Ectodermal cell (in vitro differentiated cells): ENCODE measurements around the gene COMMD1.

Experiments
- H3K27ac ChIP-seq: 2 replicates; pipeline ENCODE4 v1.7.0; 2013; ENCODE audit warnings: mild to moderate bottlenecking, low read depth, low read length; ENCODE audit not compliant: insufficient read depth, poor library complexity, severe bottlenecking
- H3K27me3 ChIP-seq: 2 replicates; pipeline ENCODE4 v1.7.0; 2013; ENCODE audit warnings: mild to moderate bottlenecking, low read length; ENCODE audit not compliant: insufficient read depth, control insufficient read depth, poor library complexity, severe bottlenecking
- H3K36me3 ChIP-seq: one replicate; pipeline ENCODE4 v1.7.0; 2013; ENCODE audit warnings: low read length; ENCODE audit not compliant: control insufficient read depth, insufficient read depth
- H3K4me1 ChIP-seq: one replicate; pipeline ENCODE4 v1.7.0; 2013; ENCODE audit warnings: low read length; ENCODE audit not compliant: control insufficient read depth, insufficient read depth
- H3K4me3 ChIP-seq: 2 replicates; pipeline ENCODE4 v1.7.0; 2013; ENCODE audit warnings: low read depth, low read length, control low read depth; ENCODE audit not compliant: insufficient read depth
- H3K9me3 ChIP-seq: 2 replicates; pipeline ENCODE4 v1.7.0; 2013; ENCODE audit warnings: mild to moderate bottlenecking, low read length, moderate library complexity; ENCODE audit not compliant: control insufficient read depth
- WGBS, 2 experiments: methylation state at CpG; one replicate each; pipeline ENCODE4 v1.1.7; 2013; ENCODE audit warnings: missing lambda C conversion rate in 2 of 2; 5-methylcytosine and 5-hydroxymethylcytosine counted together

Gene COMMD1

DNA sequence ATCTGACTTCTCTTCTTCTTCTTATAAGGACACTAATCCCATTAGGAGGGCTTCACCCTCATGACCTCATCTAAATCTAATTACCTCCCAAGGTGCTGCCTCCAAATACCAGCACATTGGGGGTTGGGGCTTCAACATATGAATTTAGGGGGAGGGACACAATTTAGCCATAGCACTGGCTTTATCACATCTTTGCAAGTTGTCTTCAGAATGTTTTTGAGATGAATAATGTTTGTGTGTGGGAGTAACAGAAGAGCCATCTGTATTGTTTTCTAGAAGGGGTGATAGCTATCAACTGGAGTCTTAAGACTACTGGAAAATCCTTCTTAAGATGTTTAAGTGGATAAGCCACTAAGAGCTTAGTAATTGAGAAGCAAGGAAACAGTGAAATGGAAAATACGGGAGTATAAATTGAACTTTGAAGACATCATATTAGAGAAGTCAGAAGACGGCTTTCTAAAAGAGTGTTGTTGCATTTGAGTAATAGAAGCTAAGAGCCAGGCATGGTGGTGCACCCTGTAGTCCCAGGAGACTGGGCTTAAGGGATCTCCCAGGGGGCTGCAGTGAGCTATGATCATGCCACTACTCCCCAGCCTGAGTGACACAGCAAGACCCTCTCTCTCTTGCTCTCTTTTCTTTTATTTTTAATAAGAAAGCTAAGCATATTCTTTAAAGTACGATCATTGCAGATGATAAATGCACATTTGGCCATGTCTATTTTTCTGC is 257.8 kb downstream of the COMMD1 start:
- no peak overlapping the region for H3K27ac ChIP-seq
- H3K36me3 ChIP-seq, result no peaks in the 10 kb centered on the region
- 88 to 89% methylated on average over 2 to 3 of the region's 3 CpGs for WGBS, 2 experiments
- no peak overlapping the region for H3K4me3 ChIP-seq
- H3K4me1 ChIP-seq, result peaks cover 16% of the 10 kb centered on the region
- no peaks in the 10 kb centered on the region for H3K9me3 ChIP-seq
- H3K27me3 ChIP-seq, result no peaks in the 10 kb centered on the region

- H3K4me3 ChIP-seq, result no peak overlapping the region
- H3K36me3 ChIP-seq, result no peaks in the 10 kb centered on the region
- peaks cover 16% of the 10 kb centered on the region for H3K4me1 ChIP-seq
- H3K27ac ChIP-seq, result no peak overlapping the region
- WGBS, 2 experiments, result 65% methylated on average over 2 of the region's 2 CpGs
- H3K27me3 ChIP-seq, result no peaks in the 10 kb centered on the region
- no peaks in the 10 kb centered on the region for H3K9me3 ChIP-seq
Measured at GRCh38 chr2:62163834-62164233, 258.4 kb downstream of the COMMD1 start.

DNA sequence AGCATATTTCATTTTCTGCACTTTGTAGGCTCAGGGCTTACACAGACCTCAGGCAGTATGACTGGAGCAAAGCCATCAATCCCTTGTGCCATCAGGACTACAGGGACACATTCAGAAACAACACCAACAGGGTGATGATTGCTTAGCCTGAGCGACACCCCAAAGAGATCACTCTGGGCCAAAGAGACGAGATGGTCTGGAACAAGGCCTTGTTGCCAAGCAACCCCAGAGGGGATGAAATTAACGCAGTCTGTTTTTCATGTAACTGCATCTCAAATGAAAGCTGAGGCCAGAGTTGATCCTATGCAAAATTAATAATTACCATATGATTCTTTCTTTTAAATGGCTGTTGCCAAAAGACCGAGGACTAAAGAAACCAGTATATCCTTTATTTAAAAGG is 270.3 kb downstream of the COMMD1 start:
- H3K27ac ChIP-seq, result no peak overlapping the region
- H3K36me3 ChIP-seq, result no peaks in the 10 kb centered on the region
- H3K4me1 ChIP-seq, result peaks cover 3% of the 10 kb centered on the region
- H3K4me3 ChIP-seq, result no peak overlapping the region
- H3K27me3 ChIP-seq, result no peaks in the 10 kb centered on the region
- 71 to 77% methylated on average over 3 to 4 of the region's 4 CpGs for WGBS, 2 experiments
- H3K9me3 ChIP-seq, result no peaks in the 10 kb centered on the region

DNA sequence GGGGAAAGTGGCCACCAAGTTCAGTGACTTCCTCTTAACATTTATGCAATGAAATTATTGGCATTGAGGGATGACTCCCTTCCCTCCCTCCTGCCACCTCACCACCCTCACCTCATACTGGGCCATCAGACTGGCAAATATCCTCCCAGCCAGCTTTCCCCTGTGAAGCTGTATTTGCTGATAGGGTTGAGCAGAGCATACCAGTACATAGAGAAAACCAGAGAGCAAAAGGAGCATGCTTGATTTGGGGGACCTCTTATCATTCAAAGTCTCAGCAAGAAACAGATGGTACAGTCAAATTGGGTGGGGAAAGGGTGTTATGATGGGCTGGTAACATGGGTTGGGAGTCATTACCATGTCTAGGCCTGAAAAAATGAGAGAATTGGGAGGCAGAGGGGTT is 271.3 kb downstream of the COMMD1 start:
- Histone ChIP-seq H3K4me1 (peaks cover 7% of the 10 kb centered on the region), H3K27ac (no peak overlapping the region), H3K27me3 (no peaks in the 10 kb centered on the region), H3K36me3 (no peaks in the 10 kb centered on the region), H3K9me3 (no peaks in the 10 kb centered on the region), H3K4me3 (no peak overlapping the region)

GRCh38 chr2:62177392-62178049 is 272.0 kb downstream of the COMMD1 start:
- no peaks in the 10 kb centered on the region for H3K27me3 ChIP-seq
- peaks cover 11% of the 10 kb centered on the region for H3K4me1 ChIP-seq
- H3K27ac ChIP-seq, result no peak overlapping the region
- H3K9me3 ChIP-seq, result no peaks in the 10 kb centered on the region
- WGBS, 2 experiments, result 92 to 99% methylated on average over 4 of the region's 4 CpGs
- no peak overlapping the region for H3K4me3 ChIP-seq
- H3K36me3 ChIP-seq, result no peaks in the 10 kb centered on the region

DNA sequence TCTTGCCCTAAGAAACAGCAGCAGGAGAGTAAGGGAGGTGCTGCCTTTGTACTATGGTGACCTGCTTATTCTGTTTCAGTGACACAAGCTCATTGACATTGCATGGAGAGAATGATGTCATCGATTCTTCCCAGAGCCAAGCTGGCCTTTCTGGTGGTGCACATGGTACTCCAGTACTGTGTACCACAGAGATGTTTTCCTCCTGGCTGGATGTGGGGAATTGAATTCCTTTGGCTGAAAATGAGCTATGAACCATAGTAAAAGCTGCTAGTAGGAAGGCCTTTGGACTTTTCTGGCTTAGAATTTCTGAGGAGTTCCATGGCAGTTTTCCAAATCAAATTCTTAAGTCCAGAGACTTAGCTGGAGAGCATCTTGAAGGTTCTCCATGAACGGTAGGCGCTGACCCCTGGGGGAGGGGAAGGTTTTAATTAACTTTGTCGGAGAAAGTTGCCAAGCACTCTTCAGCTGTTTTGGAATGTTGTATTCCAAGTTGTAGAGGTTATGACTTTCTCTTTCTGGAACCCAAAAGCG is 273.3 kb downstream of the COMMD1 start:
- 95 to 98% methylated on average over 5 of the region's 5 CpGs for WGBS, 2 experiments
- Histone ChIP-seq H3K36me3 (no peaks in the 10 kb centered on the region), H3K27me3 (no peaks in the 10 kb centered on the region), H3K4me3 (no peak overlapping the region), H3K9me3 (no peaks in the 10 kb centered on the region), H3K27ac (no peak overlapping the region), H3K4me1 (peaks cover 11% of the 10 kb centered on the region)

DNA sequence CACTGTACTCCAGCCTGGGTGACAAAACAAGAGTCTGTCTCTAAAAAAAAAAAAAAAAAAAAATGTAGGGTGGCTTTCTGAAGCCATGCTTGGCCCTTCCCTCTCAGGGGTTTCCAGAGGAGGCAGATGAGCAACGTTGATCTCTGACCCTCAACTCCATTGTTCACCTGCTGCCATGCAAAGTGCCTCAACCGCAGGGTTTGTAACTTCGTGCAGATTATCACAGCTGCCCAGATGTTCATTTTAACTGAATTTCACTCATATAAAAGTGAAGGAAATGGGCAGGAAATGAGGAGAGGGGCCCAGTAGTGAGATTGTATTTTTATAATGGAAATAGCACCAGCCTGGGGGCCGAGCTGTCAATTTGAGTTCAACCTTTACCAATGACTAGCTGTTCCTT is 275.5 kb downstream of the COMMD1 start:
- H3K36me3 ChIP-seq, result no peaks in the 10 kb centered on the region
- WGBS, 2 experiments, result 69 to 78% methylated on average over 3 to 4 of the region's 4 CpGs
- no peak overlapping the region for H3K4me3 ChIP-seq
- H3K9me3 ChIP-seq, result no peaks in the 10 kb centered on the region
- H3K27me3 ChIP-seq, result no peaks in the 10 kb centered on the region
- H3K27ac ChIP-seq, result no peak overlapping the region
- peaks cover 8% of the 10 kb centered on the region for H3K4me1 ChIP-seq

DNA sequence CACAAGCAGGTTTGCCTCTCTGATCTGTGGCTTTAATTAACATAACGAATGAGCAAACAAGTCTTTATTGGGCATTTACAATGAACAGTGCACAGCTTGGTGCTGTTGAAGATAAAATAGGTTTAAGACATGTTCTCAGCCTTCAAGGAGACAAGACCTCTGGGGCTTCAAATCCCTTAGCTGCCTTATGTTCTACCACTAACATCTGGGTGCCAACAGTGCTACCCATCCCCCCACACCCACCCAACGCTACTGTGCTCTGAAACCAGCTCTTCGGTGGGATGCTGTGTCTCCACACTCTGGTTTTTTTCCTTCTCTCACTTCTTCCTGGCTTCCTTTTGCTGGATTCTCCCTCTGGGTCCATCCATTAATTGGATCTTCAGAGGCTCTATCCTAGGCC is 276.4 kb downstream of the COMMD1 start:
- 79 to 87% methylated on average over 3 of the region's 3 CpGs for WGBS, 2 experiments
- no peak overlapping the region for H3K27ac ChIP-seq
- no peaks in the 10 kb centered on the region for H3K27me3 ChIP-seq

DNA sequence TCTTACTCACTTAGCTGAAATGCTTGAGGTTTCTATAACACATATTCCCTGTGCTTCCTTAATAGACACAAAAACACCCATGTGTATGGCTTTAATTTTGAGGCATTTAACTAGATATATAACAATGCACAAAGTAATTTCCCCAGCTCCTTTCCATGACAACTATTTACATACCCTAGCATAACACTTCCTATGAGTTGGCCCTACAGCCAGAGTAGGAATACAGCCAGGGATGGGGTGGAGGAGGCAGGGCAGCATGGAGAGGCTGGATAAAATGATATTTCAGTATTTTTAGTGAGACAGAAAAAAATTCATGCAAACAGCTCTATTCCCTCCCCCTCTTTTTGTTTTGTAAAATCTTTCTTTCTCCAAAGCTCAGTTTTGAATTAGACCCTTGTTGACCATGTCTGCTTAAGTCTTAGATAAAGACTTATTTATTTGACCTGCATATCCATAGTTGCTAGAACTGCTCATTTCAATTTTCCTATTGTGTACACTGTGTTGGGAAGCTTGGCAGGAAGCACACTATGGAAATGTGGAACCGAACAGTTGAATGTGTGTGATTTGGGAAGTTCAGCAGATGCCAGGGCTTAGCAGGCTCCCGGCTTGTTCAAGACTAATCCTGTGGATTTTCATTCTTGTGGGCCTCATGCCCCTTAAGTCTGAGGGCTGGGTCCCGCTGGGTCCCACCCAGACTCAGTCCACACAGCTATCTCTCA is 279.2 kb downstream of the COMMD1 start:
- Histone ChIP-seq H3K4me3 (no peak overlapping the region), H3K9me3 (no peaks in the 10 kb centered on the region), H3K4me1 (peaks cover 8% of the 10 kb centered on the region), H3K36me3 (no peaks in the 10 kb centered on the region), H3K27me3 (no peaks in the 10 kb centered on the region), H3K27ac (no peak overlapping the region)
- 91 to 93% methylated on average over 3 of the region's 3 CpGs for WGBS, 2 experiments

More for the DNA sequence above, 276.4 kb downstream of the COMMD1 start:
- H3K4me1 ChIP-seq, result peaks cover 8% of the 10 kb centered on the region
- H3K4me3 ChIP-seq, result no peak overlapping the region
- H3K36me3 ChIP-seq, result no peaks in the 10 kb centered on the region
- no peaks in the 10 kb centered on the region for H3K9me3 ChIP-seq
